ENCODE data around the gene RPL38.

- TF ChIP-seq CTCF (IDR thresholded peaks at IDR 0.05) = no peak
- TF ChIP-seq POLR2A (IDR thresholded peaks at IDR 0.05) = no peak
Measured at GRCh38 chr17:74253036-74253435, 49.6 kb downstream of the RPL38 start.

All from prostate gland (tissue), 2 donors.